ENCODE data around the gene SDF4.

DNA sequence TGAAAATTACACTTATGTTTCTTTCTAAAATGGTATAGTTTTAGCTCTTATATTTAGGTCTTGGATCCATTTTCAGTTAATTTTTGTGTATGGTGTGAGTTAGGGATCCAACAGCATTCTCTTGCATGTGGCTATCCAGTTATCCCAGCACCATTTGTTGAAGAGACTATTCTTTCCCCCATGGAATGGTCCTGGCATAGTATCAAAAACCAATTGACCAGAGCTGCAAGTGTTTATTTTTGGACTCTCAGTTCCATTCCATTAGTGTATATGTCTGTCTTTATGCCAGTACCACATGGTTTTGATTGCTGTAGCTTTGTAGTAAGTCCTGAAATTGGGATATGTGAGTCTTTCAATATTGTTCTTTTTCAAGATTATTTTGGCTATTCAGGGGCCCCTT is 43.9 kb downstream of the SDF4 start:
- TF ChIP-seq, protein P1, sequence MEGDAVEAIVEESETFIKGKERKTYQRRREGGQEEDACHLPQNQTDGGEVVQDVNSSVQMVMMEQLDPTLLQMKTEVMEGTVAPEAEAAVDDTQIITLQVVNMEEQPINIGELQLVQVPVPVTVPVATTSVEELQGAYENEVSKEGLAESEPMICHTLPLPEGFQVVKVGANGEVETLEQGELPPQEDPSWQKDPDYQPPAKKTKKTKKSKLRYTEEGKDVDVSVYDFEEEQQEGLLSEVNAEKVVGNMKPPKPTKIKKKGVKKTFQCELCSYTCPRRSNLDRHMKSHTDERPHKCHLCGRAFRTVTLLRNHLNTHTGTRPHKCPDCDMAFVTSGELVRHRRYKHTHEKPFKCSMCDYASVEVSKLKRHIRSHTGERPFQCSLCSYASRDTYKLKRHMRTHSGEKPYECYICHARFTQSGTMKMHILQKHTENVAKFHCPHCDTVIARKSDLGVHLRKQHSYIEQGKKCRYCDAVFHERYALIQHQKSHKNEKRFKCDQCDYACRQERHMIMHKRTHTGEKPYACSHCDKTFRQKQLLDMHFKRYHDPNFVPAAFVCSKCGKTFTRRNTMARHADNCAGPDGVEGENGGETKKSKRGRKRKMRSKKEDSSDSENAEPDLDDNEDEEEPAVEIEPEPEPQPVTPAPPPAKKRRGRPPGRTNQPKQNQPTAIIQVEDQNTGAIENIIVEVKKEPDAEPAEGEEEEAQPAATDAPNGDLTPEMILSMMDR (conservative IDR thresholded peaks at IDR 0.05 in 1 of 2, IDR thresholded peaks at IDR 0.05 in 1 of 2; ENCODE audit: low read depth in 1 of 2, low read length in 2 of 2), result no peak
- TF ChIP-seq EZH2 (IDR thresholded peaks at IDR 0.05; ENCODE audit: low read length, missing control alignments), result no peak

All from fibroblast of lung (primary cell).